SU-DHL-6 (cell line): Measurements from ENCODE around the gene MCAT.

Source experiments
- H2AFZ ChIP-seq: fragments of 200-600 bp; sonication (generic); 2 replicates; pipeline ENCODE4 v1.6.1; 2014; ENCODE audit warnings: low read depth, mild to moderate bottlenecking, moderate library complexity, mixed read lengths, antibody characterized with exemption, low read length; ENCODE audit not compliant: severe bottlenecking
- H3F3A ChIP-seq: fragments of 200-600 bp; shearing (Covaris generic); 2 replicates; pipeline ENCODE4 v1.6.0; 2016; ENCODE audit warnings: antibody characterized with exemption, mild to moderate bottlenecking; ENCODE audit not compliant: insufficient read depth
- H3K27ac ChIP-seq: fragments of 200-600 bp; sonication (generic); 2 replicates; pipeline ENCODE4 v1.5.1; 2016; ENCODE audit warnings: low read depth, mild to moderate bottlenecking, low read length, moderate library complexity, mixed read lengths
- H3K27me3 ChIP-seq: fragments of 200-600 bp; sonication (generic), shearing (Covaris generic); 2 replicates; pipeline ENCODE4 v1.6.0; 2014; ENCODE audit warnings: mild to moderate bottlenecking, low read length
- H3K36me3 ChIP-seq: fragments of 200-600 bp; sonication (generic); 2 replicates; pipeline ENCODE4 v1.6.1; 2014; ENCODE audit warnings: mild to moderate bottlenecking, low read length, mixed read lengths
- H3K4me2 ChIP-seq: fragments of 300-600, 200-600 bp; shearing (Covaris generic), sonication (generic); 2 replicates; pipeline ENCODE4 v1.6.0; 2014; ENCODE audit warnings: low read length, low read depth, mild to moderate bottlenecking; ENCODE audit not compliant: poor library complexity, severe bottlenecking
- H3K4me3 ChIP-seq: fragments of 200-600 bp; sonication (generic); 2 replicates; pipeline ENCODE4 v1.5.1; 2014; ENCODE audit warnings: antibody characterized with exemption, low read length, mild to moderate bottlenecking, mixed read lengths; ENCODE audit not compliant: insufficient read depth, poor library complexity, severe bottlenecking
- H3K79me2 ChIP-seq: fragments of 200-600 bp; sonication (generic); 2 replicates; pipeline ENCODE4 v1.6.1; 2014; ENCODE audit warnings: mild to moderate bottlenecking, low read length, moderate library complexity; ENCODE audit not compliant: insufficient read depth
- H3K9ac ChIP-seq: fragments of 200-600 bp; sonication (generic); 2 replicates; pipeline ENCODE4 v1.7.0; 2014; ENCODE audit warnings: mild to moderate bottlenecking, low read length
- H3K9me2 ChIP-seq: fragments of 200-600 bp; sonication (generic); replicated peaks from 2 replicates; pipeline ENCODE4 v1.6.1; 2014; ENCODE audit warnings: low read length; ENCODE audit not compliant: insufficient read depth
- H3K9me3 ChIP-seq: fragments of 200-600 bp; sonication (generic); 2 replicates; pipeline ENCODE4 v1.6.1; 2014; ENCODE audit warnings: low read length, mixed read lengths; ENCODE audit not compliant: insufficient read depth
- H4K20me1 ChIP-seq: fragments of 200-600 bp; sonication (generic); 2 replicates; pipeline ENCODE4 v1.6.1; 2014; ENCODE audit warnings: low read depth, mild to moderate bottlenecking, antibody characterized with exemption, low read length, moderate library complexity, mixed read lengths
- EZH2phosphoT487 ChIP-seq: fragments of 200-600 bp; sonication (generic), shearing (Covaris generic); conservative IDR thresholded peaks from 2 replicates; pipeline ENCODE4 v1.6.1; 2018; ENCODE audit warnings: mild to moderate bottlenecking, antibody characterized with exemption, low read length, moderate library complexity, mixed read lengths
- TF ChIP-seq, protein P1 (sequence below): fragments of 200-600 bp; sonication (generic); IDR thresholded peaks from one replicate; pipeline ENCODE4 v1.5.1; 2017; ENCODE audit warnings: antibody characterized with exemption, mild to moderate bottlenecking, low read length, moderate library complexity; ENCODE audit not compliant: insufficient read depth, poor library complexity, severe bottlenecking

The MCAT gene

DNA sequence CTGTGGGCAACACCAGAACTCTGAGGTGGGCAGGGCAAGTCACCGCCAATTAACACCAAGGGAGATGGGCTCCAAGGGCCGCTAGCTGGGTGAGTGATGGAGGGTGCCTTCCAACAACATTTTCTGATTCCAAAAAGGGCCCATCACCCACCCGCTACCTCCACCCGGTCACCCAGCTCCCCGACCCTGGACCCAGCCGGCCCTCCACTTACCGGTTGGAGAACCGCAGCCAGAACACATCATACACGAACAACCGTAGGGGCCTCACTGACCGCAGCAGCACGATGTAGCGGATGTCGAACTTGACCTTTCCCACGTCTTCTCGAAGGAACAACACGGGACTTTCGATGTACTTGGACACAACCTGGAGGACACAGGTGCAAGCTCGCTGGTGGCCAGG, 29.0 kb upstream of the MCAT start:
- TF ChIP-seq, protein P1, sequence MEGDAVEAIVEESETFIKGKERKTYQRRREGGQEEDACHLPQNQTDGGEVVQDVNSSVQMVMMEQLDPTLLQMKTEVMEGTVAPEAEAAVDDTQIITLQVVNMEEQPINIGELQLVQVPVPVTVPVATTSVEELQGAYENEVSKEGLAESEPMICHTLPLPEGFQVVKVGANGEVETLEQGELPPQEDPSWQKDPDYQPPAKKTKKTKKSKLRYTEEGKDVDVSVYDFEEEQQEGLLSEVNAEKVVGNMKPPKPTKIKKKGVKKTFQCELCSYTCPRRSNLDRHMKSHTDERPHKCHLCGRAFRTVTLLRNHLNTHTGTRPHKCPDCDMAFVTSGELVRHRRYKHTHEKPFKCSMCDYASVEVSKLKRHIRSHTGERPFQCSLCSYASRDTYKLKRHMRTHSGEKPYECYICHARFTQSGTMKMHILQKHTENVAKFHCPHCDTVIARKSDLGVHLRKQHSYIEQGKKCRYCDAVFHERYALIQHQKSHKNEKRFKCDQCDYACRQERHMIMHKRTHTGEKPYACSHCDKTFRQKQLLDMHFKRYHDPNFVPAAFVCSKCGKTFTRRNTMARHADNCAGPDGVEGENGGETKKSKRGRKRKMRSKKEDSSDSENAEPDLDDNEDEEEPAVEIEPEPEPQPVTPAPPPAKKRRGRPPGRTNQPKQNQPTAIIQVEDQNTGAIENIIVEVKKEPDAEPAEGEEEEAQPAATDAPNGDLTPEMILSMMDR: no peak
- Histone ChIP-seq H3F3A (no peaks in the 10 kb centered on the region), H3K36me3 (no peaks in the 10 kb centered on the region), H3K27me3 (no peaks in the 10 kb centered on the region), H3K4me2 (no peak overlapping the region), H3K9me3 (no peaks in the 10 kb centered on the region), H3K9me2 (no peaks in the 10 kb centered on the region), H3K9ac (no peak overlapping the region), H3K4me3 (no peak overlapping the region), H3K27ac (no peak overlapping the region), H4K20me1 (no peaks in the 10 kb centered on the region), H3K79me2 (no peaks in the 10 kb centered on the region), H2AFZ (no peak overlapping the region)

DNA sequence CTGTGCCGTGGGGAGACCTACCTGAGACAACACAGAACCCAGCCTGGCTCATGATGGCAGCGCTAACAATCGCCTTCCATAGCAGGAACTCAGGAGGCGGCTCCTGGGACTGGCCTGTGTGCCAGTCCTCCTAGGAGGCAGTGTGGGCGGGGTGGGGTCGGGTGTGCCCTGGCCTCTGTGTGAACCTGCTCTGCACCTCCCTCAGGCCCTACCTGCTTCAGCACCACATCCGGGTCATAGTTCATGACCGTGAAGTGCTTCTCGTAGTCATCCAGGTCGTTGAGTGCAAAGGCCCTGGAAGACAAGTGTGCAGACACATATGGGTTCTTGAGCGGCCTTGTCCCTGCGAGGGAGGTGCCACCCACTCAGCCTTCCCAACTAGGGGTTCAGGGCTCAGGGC, 28.4 kb upstream of the MCAT start:
- no peaks in the 10 kb centered on the region for H3K9me3 ChIP-seq
- no peaks in the 10 kb centered on the region for H3K27me3 ChIP-seq
- no peak for TF ChIP-seq EZH2phosphoT487
- TF ChIP-seq, protein P1: no peak
- H3K9me2 ChIP-seq: no peaks in the 10 kb centered on the region
- no peak overlapping the region for H3K9ac ChIP-seq
- H2AFZ ChIP-seq: no peak overlapping the region
- no peak overlapping the region for H3K4me3 ChIP-seq
- H3K27ac ChIP-seq: no peak overlapping the region
- H3K4me2 ChIP-seq: no peak overlapping the region
- no peaks in the 10 kb centered on the region for H3K36me3 ChIP-seq
- no peaks in the 10 kb centered on the region for H3K79me2 ChIP-seq
- H3F3A ChIP-seq: no peaks in the 10 kb centered on the region
- H4K20me1 ChIP-seq: no peaks in the 10 kb centered on the region

DNA sequence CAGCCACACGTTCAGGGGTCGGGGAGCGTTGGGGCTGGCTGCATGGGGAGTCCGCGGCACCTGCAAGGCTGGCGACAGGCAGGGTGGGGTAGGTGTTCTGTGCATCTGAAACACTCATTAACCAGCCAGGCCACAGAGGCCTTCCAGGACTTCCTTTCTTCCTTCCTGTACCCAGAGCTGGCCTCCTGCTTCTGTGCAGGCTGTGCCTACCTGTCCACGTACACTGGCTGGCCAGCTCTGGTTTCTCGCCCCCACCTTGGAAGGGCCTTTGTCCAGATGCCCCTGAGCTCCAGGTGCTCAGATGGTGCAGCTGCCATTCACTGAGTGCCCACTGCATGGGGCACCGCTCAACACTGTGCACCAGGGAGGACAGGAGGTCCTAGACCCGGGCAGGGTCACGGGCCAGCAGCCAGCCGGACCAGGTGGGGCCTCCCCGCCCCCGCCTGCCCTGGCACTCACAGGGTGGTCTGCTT, 27.9 kb upstream of the MCAT start:
- Histone ChIP-seq H3K9ac (no peak overlapping the region), H4K20me1 (no peaks in the 10 kb centered on the region), H2AFZ (no peak overlapping the region), H3K4me3 (no peak overlapping the region), H3K4me2 (no peak overlapping the region), H3K27ac (no peak overlapping the region), H3K36me3 (no peaks in the 10 kb centered on the region), H3F3A (no peaks in the 10 kb centered on the region), H3K9me2 (no peaks in the 10 kb centered on the region), H3K27me3 (no peaks in the 10 kb centered on the region), H3K9me3 (no peaks in the 10 kb centered on the region), H3K79me2 (no peaks in the 10 kb centered on the region)
- TF ChIP-seq EZH2phosphoT487: no peak
- TF ChIP-seq, protein P1: no peak

DNA sequence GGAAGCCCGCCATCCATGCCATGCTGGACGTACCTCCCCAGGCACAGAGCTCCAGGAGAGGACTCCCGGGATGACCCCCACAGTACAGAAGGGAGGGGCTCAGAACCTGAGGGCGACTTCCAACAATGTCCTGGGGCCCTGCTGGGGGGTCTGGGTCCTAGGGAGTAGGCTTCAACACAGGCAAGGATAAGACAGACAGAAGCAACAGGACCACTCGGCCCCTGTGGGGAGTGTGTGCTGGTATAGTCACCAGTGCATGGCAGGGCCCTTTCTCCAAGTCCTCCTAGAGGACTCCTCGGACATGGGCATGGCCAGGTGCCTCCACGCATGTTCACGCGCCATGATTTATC, 26.9 kb upstream of the MCAT start:
- Histone ChIP-seq H3F3A (no peaks in the 10 kb centered on the region), H3K9me3 (no peaks in the 10 kb centered on the region), H3K4me2 (no peak overlapping the region), H3K27me3 (no peaks in the 10 kb centered on the region), H3K36me3 (no peaks in the 10 kb centered on the region), H4K20me1 (no peaks in the 10 kb centered on the region), H3K79me2 (no peaks in the 10 kb centered on the region), H3K9me2 (no peaks in the 10 kb centered on the region), H3K9ac (no peak overlapping the region), H2AFZ (no peak overlapping the region), H3K27ac (no peak overlapping the region), H3K4me3 (no peak overlapping the region)
- TF ChIP-seq EZH2phosphoT487: no peak
- TF ChIP-seq, protein P1: no peak
